Vagina (tissue), 2 donors: Measurements from ENCODE around the gene DLG2. TPM values are rescaled to one million over a fixed set of nuclear protein-coding genes. Genes with fewer than 3 reads are reported as not detected.

Experiments used
- DNase-seq, 2 donors: peaks; one replicate each; pipeline ENCODE4 v3.0.0-alpha.2; 2017; ENCODE audit errors: extremely low spot score in 2 of 2
- H3K27ac ChIP-seq: fragments of 200-600 bp; sonication (generic); one replicate; pipeline ENCODE4 v1.5.1; 2019
- H3K27me3 ChIP-seq: fragments of 200-600 bp; sonication (generic); one replicate; pipeline ENCODE4 v1.5.1; 2019
- H3K36me3 ChIP-seq, 2 donors: fragments of 200-600 bp; sonication (generic); one replicate each; pipeline ENCODE4 v1.5.1; 2017 to 2019
- H3K4me1 ChIP-seq: fragments of 200-600 bp; sonication (generic); one replicate; pipeline ENCODE4 v1.5.1; 2019
- H3K4me3 ChIP-seq, 2 donors: fragments of 200-600 bp; sonication (generic); 1 replicate in 1 of 2; 2 replicates in 1 of 2; pipeline ENCODE4 v1.5.1; 2016 to 2019
- H3K9me3 ChIP-seq: fragments of 200-600 bp; sonication (generic); one replicate; pipeline ENCODE4 v1.5.1; 2019
- CTCF ChIP-seq, 3 experiments: fragments of 450-650 bp in 2 of 3; fragments of 200-600 bp in 1 of 3; sonication (generic) in 1 of 3; IDR thresholded peaks; one replicate each; pipeline ENCODE4 v1.5.1; 2017 to 2019; ENCODE audit warnings: antibody characterized with exemption in 3 of 3, mild to moderate bottlenecking in 2 of 3, moderate library complexity in 2 of 3
- POLR2A ChIP-seq, 2 donors: fragments of 450-650 bp; IDR thresholded peaks; one replicate each; pipeline ENCODE4 v1.6.1; 2017; ENCODE audit warnings: antibody characterized with exemption in 2 of 2, mild to moderate bottlenecking in 2 of 2, moderate library complexity in 2 of 2
- POLR2AphosphoS5 ChIP-seq, 2 donors: sonication (generic); formaldehyde crosslinking; IDR thresholded peaks; one replicate each; pipeline ENCODE4 v1.9.0; 2017; ENCODE audit warnings: antibody characterized with exemption in 2 of 2, mild to moderate bottlenecking in 2 of 2, low read depth in 1 of 2; ENCODE audit not compliant: insufficient read depth in 1 of 2
- intact Hi-C: fragments of 100-400 bp; cut with DNase I; formaldehyde crosslinking; loops from one replicate; pipeline ENCODE4 v1.15.1; 2023
- total RNA-seq: library from RNA; depleted of rRNA; stranded (reverse); fragments of >200 nt; gene quantifications from one replicate; pipeline ENCODE4 v1.2.3, GENCODE V29; 2016

Gene DLG2
- total RNA-seq, 1 donor from 2014 or later = 10.1 TPM

GRCh38 chr11:84958295-84958694 lies 668.8 kb downstream of the DLG2 start:
- Histone ChIP-seq H3K4me1 (no peaks in the 10 kb centered on the region), H3K9me3 (no peaks in the 10 kb centered on the region), H3K27ac (no peak overlapping the region), H3K36me3 (no peaks in the 10 kb centered on the region), H3K4me3 (no peak overlapping the region), H3K27me3 (no peaks in the 10 kb centered on the region)
- TF ChIP-seq POLR2AphosphoS5 (IDR thresholded peaks at IDR 0.05; ENCODE audit: insufficient read depth in 1 of 2, low read depth in 1 of 2) (no peak), POLR2A (IDR thresholded peaks at IDR 0.05) (no peak), CTCF (IDR thresholded peaks at IDR 0.05) (no peak)
- DNase-seq = no peak
- intact Hi-C loops = no loop called here

GRCh38 chr11:84950569-84951270 lies 676.4 kb downstream of the DLG2 start:
- peaks cover 4% of the 10 kb centered on the region for H3K9me3 ChIP-seq
- intact Hi-C loops = no loop called here
- H3K27me3 ChIP-seq = no peaks in the 10 kb centered on the region
- no peak overlapping the region for H3K27ac ChIP-seq
- no peaks in the 10 kb centered on the region for H3K36me3 ChIP-seq
- TF ChIP-seq CTCF (IDR thresholded peaks at IDR 0.05) (no peak), POLR2A (IDR thresholded peaks at IDR 0.05) (no peak), POLR2AphosphoS5 (IDR thresholded peaks at IDR 0.05; ENCODE audit: insufficient read depth in 1 of 2, low read depth in 1 of 2) (no peak)
- H3K4me1 ChIP-seq = no peaks in the 10 kb centered on the region
- DNase-seq = no peak
- H3K4me3 ChIP-seq = no peak overlapping the region

GRCh38 chr11:84947970-84948580 lies 679.1 kb downstream of the DLG2 start:
- no peak for DNase-seq
- intact Hi-C loops = no loop called here
- no peak for TF ChIP-seq CTCF (IDR thresholded peaks at IDR 0.05)
- TF ChIP-seq POLR2AphosphoS5 (IDR thresholded peaks at IDR 0.05; ENCODE audit: insufficient read depth in 1 of 2, low read depth in 1 of 2) = no peak
- TF ChIP-seq POLR2A (IDR thresholded peaks at IDR 0.05) = no peak

GRCh38 chr11:84947070-84947469 lies 680.1 kb downstream of the DLG2 start:
- intact Hi-C loops = no loop called here
- no peak for TF ChIP-seq POLR2AphosphoS5 (IDR thresholded peaks at IDR 0.05; ENCODE audit: insufficient read depth in 1 of 2, low read depth in 1 of 2)
- Histone ChIP-seq H3K9me3 (peaks cover 9% of the 10 kb centered on the region), H3K27me3 (no peaks in the 10 kb centered on the region), H3K4me3 (no peak overlapping the region), H3K36me3 (no peaks in the 10 kb centered on the region), H3K27ac (no peak overlapping the region), H3K4me1 (no peaks in the 10 kb centered on the region)
- no peak for DNase-seq

More at GRCh38 chr11:84947970-84948580, 679.1 kb downstream of the DLG2 start:
- H3K4me3 ChIP-seq = no peak overlapping the region
- no peak overlapping the region for H3K27ac ChIP-seq
- H3K27me3 ChIP-seq = no peaks in the 10 kb centered on the region
- H3K4me1 ChIP-seq = no peaks in the 10 kb centered on the region
- no peaks in the 10 kb centered on the region for H3K36me3 ChIP-seq
- H3K9me3 ChIP-seq = peaks cover 9% of the 10 kb centered on the region

- Histone ChIP-seq H3K27me3 (no peaks in the 10 kb centered on the region), H3K4me1 (no peaks in the 10 kb centered on the region), H3K27ac (no peak overlapping the region), H3K36me3 (no peaks in the 10 kb centered on the region), H3K9me3 (no peaks in the 10 kb centered on the region), H3K4me3 (no peak overlapping the region)
- intact Hi-C loops = no loop called here
- DNase-seq = no peak
- no peak for TF ChIP-seq CTCF (IDR thresholded peaks at IDR 0.05)
- TF ChIP-seq POLR2A (IDR thresholded peaks at IDR 0.05) = no peak
- TF ChIP-seq POLR2AphosphoS5 (IDR thresholded peaks at IDR 0.05; ENCODE audit: insufficient read depth in 1 of 2, low read depth in 1 of 2) = no peak
These were observed 696.3 kb downstream of the DLG2 start for GRCh38 chr11:84930863-84931262.
